HEK293 (cell line): ENCODE results near the gene RAPGEF5.

Experiments used
- CTCF ChIA-PET: fragments of 350-600 bp; formaldehyde crosslinking; extraction: SDS; loops from one replicate; lab custom pipeline; 2021; ENCODE audit warnings: antibody characterized with exemption; lab: Yijun Ruan, JAX
- POLR2A ChIA-PET: fragments of 300-600 bp; formaldehyde crosslinking; extraction: SDS; loops from one replicate; lab custom pipeline; 2020; ENCODE audit warnings: antibody characterized with exemption, inconsistent platforms; lab: Yijun Ruan, JAX
- H3K27ac ChIP-seq: fragments of 200-500 bp; sonication (Bioruptor generic); 2 replicates; pipeline ENCODE4 v1.5.1; 2014; ENCODE audit warnings: low read depth, low read length, control low read depth, inconsistent platforms; ENCODE audit errors: extremely low read depth
- H3K36me3 ChIP-seq, 2 experiments: fragments of 200-500 bp in 1 of 2; sonication (Bioruptor generic) in 1 of 2; 1 replicate in 1 of 2; 2 replicates in 1 of 2; pipeline ENCODE4 v1.5.1; 2014 to 2017; ENCODE audit warnings: inconsistent platforms in 2 of 2, low read length in 2 of 2; ENCODE audit not compliant: control insufficient read depth in 2 of 2, insufficient read depth in 1 of 2
- H3K4me1 ChIP-seq: fragments of 200-500 bp; sonication (Bioruptor generic); 2 replicates; pipeline ENCODE4 v1.5.1; 2014; ENCODE audit warnings: mild to moderate bottlenecking, low read length, inconsistent platforms; ENCODE audit not compliant: control insufficient read depth, insufficient read depth
- H3K4me3 ChIP-seq: 2 replicates; pipeline ENCODE4 v1.5.1; 2011; ENCODE audit warnings: low read depth, mild to moderate bottlenecking, control low read depth, low read length, moderate library complexity
- H3K9me3 ChIP-seq: fragments of 200-500 bp; sonication (Bioruptor generic); 2 replicates; pipeline ENCODE4 v1.5.1; 2014; ENCODE audit warnings: low read depth, low read length, inconsistent platforms; ENCODE audit not compliant: control insufficient read depth, insufficient read depth
- GLI4 ChIP-seq: fragments of 450-650 bp; formaldehyde crosslinking; IDR thresholded peaks from 2 replicates; pipeline ENCODE4 v1.5.1; 2016; ENCODE audit warnings: missing biosample characterization, missing genetic modification characterization
- HOXD13 ChIP-seq: sonication (generic); formaldehyde crosslinking; IDR thresholded peaks from 2 replicates; pipeline ENCODE4 v1.8.0; 2022; ENCODE audit warnings: missing genetic modification reagents, borderline replicate concordance
- IKZF3 ChIP-seq: fragments of 450-650 bp; IDR thresholded peaks from 2 replicates; pipeline ENCODE4 v1.5.0; 2018; ENCODE audit warnings: missing biosample characterization, mild to moderate bottlenecking, missing genetic modification characterization, moderate library complexity
- KLF1 ChIP-seq: fragments of 450-650 bp; formaldehyde crosslinking; IDR thresholded peaks from 2 replicates; pipeline ENCODE4 v1.5.1; 2016; ENCODE audit warnings: missing biosample characterization, missing genetic modification characterization
- PATZ1 ChIP-seq: fragments of 450-650 bp; formaldehyde crosslinking; IDR thresholded peaks from 2 replicates; pipeline ENCODE4 v1.5.1; 2016; ENCODE audit warnings: missing biosample characterization, missing genetic modification characterization
- REPIN1 ChIP-seq: fragments of 450-650 bp; formaldehyde crosslinking; IDR thresholded peaks from 2 replicates; pipeline ENCODE4 v1.5.1; 2017; ENCODE audit warnings: missing biosample characterization, missing genetic modification characterization, low read depth
- TRIM28 ChIP-seq: IDR thresholded peaks from 2 replicates; pipeline ENCODE4 v1.6.1; 2011; ENCODE audit warnings: low read length, control low read depth, borderline replicate concordance
- WT1 ChIP-seq: fragments of 450-650 bp; formaldehyde crosslinking; IDR thresholded peaks from 2 replicates; pipeline ENCODE4 v1.5.1; 2016; ENCODE audit warnings: missing biosample characterization, missing genetic modification characterization
- YY1 ChIP-seq: fragments of 450-650 bp; formaldehyde crosslinking; IDR thresholded peaks from 2 replicates; pipeline ENCODE4 v1.5.1; 2018; ENCODE audit warnings: missing biosample characterization, missing genetic modification characterization
- ZBTB10 ChIP-seq: fragments of 450-650 bp; formaldehyde crosslinking; IDR thresholded peaks from 2 replicates; pipeline ENCODE4 v1.5.1; 2016; ENCODE audit warnings: missing biosample characterization, missing genetic modification characterization
- ZBTB49 ChIP-seq: fragments of 450-650 bp; formaldehyde crosslinking; IDR thresholded peaks from 2 replicates; pipeline ENCODE4 v1.5.1; 2016; ENCODE audit warnings: missing biosample characterization, missing genetic modification characterization, low read depth
- ZFP3 ChIP-seq: fragments of 450-650 bp; formaldehyde crosslinking; IDR thresholded peaks from 2 replicates; pipeline ENCODE4 v1.5.1; 2016; ENCODE audit warnings: low read depth, missing biosample characterization, missing genetic modification characterization
- ZNF362 ChIP-seq: fragments of 450-650 bp; formaldehyde crosslinking; IDR thresholded peaks from 2 replicates; pipeline ENCODE4 v1.5.1; 2016; ENCODE audit warnings: missing biosample characterization, missing genetic modification characterization
- ZNF391 ChIP-seq: fragments of 450-650 bp; formaldehyde crosslinking; IDR thresholded peaks from 2 replicates; pipeline ENCODE4 v1.5.1; 2016; ENCODE audit warnings: low read depth, missing biosample characterization, missing genetic modification characterization, borderline replicate concordance
- ZNF416 ChIP-seq: fragments of 450-650 bp; formaldehyde crosslinking; IDR thresholded peaks from 2 replicates; pipeline ENCODE4 v1.5.1; 2016; ENCODE audit warnings: missing biosample characterization, missing genetic modification characterization
- ZNF488 ChIP-seq: fragments of 450-650 bp; formaldehyde crosslinking; IDR thresholded peaks from 2 replicates; pipeline ENCODE4 v1.5.1; 2016; ENCODE audit warnings: missing biosample characterization, missing genetic modification characterization
- ZNF555 ChIP-seq: fragments of 450-650 bp; formaldehyde crosslinking; conservative IDR thresholded peaks from 2 replicates; pipeline ENCODE4 v1.5.1; 2017; ENCODE audit warnings: missing biosample characterization, mild to moderate bottlenecking, missing genetic modification characterization, inconsistent platforms
- ZNF610 ChIP-seq: fragments of 450-650 bp; formaldehyde crosslinking; IDR thresholded peaks from 2 replicates; pipeline ENCODE4 v1.5.1; 2016; ENCODE audit warnings: missing biosample characterization, missing genetic modification characterization, borderline replicate concordance
- ZNF624 ChIP-seq: fragments of 450-650 bp; formaldehyde crosslinking; IDR thresholded peaks from 2 replicates; pipeline ENCODE4 v1.5.1; 2017; ENCODE audit warnings: missing biosample characterization, missing genetic modification characterization
- ZNF677 ChIP-seq: fragments of 450-650 bp; IDR thresholded peaks from 2 replicates; pipeline ENCODE4 v1.5.0; 2018; ENCODE audit warnings: missing biosample characterization, mild to moderate bottlenecking, missing genetic modification characterization, moderate library complexity
- ZNF785 ChIP-seq: fragments of 450-650 bp; formaldehyde crosslinking; IDR thresholded peaks from 2 replicates; pipeline ENCODE4 v1.5.1; 2016; ENCODE audit warnings: missing biosample characterization, missing genetic modification characterization
- ZNF830 ChIP-seq: fragments of 450-650 bp; IDR thresholded peaks from 2 replicates; pipeline ENCODE4 v1.5.0; 2018; ENCODE audit warnings: missing biosample characterization, missing genetic modification characterization, low read depth, mild to moderate bottlenecking, moderate library complexity
- ZSCAN5A ChIP-seq: fragments of 450-650 bp; formaldehyde crosslinking; IDR thresholded peaks from 2 replicates; pipeline ENCODE4 v1.5.1; 2016; ENCODE audit warnings: missing biosample characterization, missing genetic modification characterization

RAPGEF5 gene

GRCh38 chr7:22129166-22129565, 227.8 kb downstream of the RAPGEF5 start:
- CTCF ChIA-PET, result interaction anchor here (0.8 to 1.6 kb wide), 3 partner anchors 18 to 360 kb away, joined by 3 to 4 read pairs (median 3); no protein-coding TSS in a partner anchor
- no peak overlapping the region for H3K27ac ChIP-seq
- no peak overlapping the region for H3K4me3 ChIP-seq
- no peaks in the 10 kb centered on the region; a peak in 1 of 3 replicates for H3K36me3 ChIP-seq
- H3K4me1 ChIP-seq, result no peaks in the 10 kb centered on the region
- H3K9me3 ChIP-seq, result no peaks in the 10 kb centered on the region
- POLR2A ChIA-PET, result no interaction called here
- no peak for TF ChIP-seq WT1 (tag by site-specific recombination)
- no peak for TF ChIP-seq ZNF416 (tag by site-specific recombination)
- TF ChIP-seq REPIN1, result no peak
- no peak for TF ChIP-seq ZNF624 (tag by site-specific recombination)
- no peak for TF ChIP-seq PATZ1 (tag by site-specific recombination)
- no peak for TF ChIP-seq GLI4 (tag by site-specific recombination)
- no peak for TF ChIP-seq IKZF3 (tag by site-specific recombination)
- TF ChIP-seq ZSCAN5A (tag by site-specific recombination), result no peak
- no peak for TF ChIP-seq ZFP3 (tag by site-specific recombination)
- no peak for TF ChIP-seq ZNF830 (tag by site-specific recombination)
- TF ChIP-seq ZNF362 (tag by site-specific recombination), result no peak
- TF ChIP-seq YY1, result no peak
- TF ChIP-seq ZNF391, result no peak
- no peak for TF ChIP-seq ZBTB10 (tag by site-specific recombination)
- TF ChIP-seq TRIM28, result no peak
- TF ChIP-seq ZNF488 (tag by site-specific recombination), result no peak
- TF ChIP-seq, all 188 proteins: peak for 0

- no peak overlapping the region for H3K4me3 ChIP-seq
- H3K4me1 ChIP-seq, result no peaks in the 10 kb centered on the region
- no peak overlapping the region for H3K27ac ChIP-seq
- POLR2A ChIA-PET, result no interaction called here
- no peaks in the 10 kb centered on the region for H3K9me3 ChIP-seq
- CTCF ChIA-PET, result interaction anchor here (0.6 to 1.6 kb wide), 6 partner anchors 17 to 361 kb away, joined by 3 to 4 read pairs (median 3); no protein-coding TSS in a partner anchor
- no peaks in the 10 kb centered on the region; a peak in 1 of 3 replicates for H3K36me3 ChIP-seq
- TF ChIP-seq KLF1 (tag by site-specific recombination), result no peak
- TF ChIP-seq ZBTB49 (tag by site-specific recombination), result no peak
- TF ChIP-seq HOXD13 (CRISPR knock-in tag), result no peak
- TF ChIP-seq ZNF677 (tag by site-specific recombination), result no peak
- no peak for TF ChIP-seq ZNF555 (tag by site-specific recombination)
- TF ChIP-seq ZNF610 (tag by site-specific recombination), result no peak
- TF ChIP-seq ZNF785 (tag by site-specific recombination), result no peak
These were observed 228.4 kb downstream of the RAPGEF5 start for GRCh38 chr7:22128528-22128920.
